ENCODE results near the gene NPDC1. TPM values are rescaled to one million over a fixed set of nuclear protein-coding genes. Genes with fewer than 3 reads are reported as not detected.

The NPDC1 gene
- total RNA-seq, 3 donors from 2014 or later = 21.9 to 63.9 (median 63.1) TPM

DNA sequence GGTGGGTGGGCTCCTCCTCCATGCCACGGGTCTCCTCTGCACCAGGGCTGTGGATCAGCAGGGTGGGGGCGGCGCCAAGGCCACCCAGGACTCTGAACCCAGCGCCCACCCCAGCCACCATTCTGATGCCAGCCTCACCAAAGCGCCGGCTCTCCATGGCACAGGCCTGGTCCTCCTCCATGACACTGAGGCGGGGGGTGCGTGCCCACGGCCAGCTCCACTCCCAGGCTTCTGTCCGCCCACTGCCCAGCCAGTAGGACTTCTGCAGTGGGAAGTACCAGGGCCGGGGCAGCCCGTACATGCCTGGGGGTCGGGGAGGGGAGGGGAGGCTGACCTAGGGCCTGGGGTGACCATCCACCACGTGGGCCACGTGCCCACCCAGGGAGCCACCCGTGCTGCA, 29.5 kb downstream of the NPDC1 start:
- intact Hi-C loops (cut with DNase I; ENCODE audit: low total_unique reads) = no loop called here
- H3K36me3 ChIP-seq = no peaks in the 10 kb centered on the region
- H3K9me3 ChIP-seq = no peaks in the 10 kb centered on the region
- H3K4me1 ChIP-seq = no peaks in the 10 kb centered on the region
- DNase-seq (ENCODE audit: low spot score in 2 of 2) = no peak
- TF ChIP-seq, protein P1, sequence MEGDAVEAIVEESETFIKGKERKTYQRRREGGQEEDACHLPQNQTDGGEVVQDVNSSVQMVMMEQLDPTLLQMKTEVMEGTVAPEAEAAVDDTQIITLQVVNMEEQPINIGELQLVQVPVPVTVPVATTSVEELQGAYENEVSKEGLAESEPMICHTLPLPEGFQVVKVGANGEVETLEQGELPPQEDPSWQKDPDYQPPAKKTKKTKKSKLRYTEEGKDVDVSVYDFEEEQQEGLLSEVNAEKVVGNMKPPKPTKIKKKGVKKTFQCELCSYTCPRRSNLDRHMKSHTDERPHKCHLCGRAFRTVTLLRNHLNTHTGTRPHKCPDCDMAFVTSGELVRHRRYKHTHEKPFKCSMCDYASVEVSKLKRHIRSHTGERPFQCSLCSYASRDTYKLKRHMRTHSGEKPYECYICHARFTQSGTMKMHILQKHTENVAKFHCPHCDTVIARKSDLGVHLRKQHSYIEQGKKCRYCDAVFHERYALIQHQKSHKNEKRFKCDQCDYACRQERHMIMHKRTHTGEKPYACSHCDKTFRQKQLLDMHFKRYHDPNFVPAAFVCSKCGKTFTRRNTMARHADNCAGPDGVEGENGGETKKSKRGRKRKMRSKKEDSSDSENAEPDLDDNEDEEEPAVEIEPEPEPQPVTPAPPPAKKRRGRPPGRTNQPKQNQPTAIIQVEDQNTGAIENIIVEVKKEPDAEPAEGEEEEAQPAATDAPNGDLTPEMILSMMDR (IDR thresholded peaks at IDR 0.05) = no peak
- TF ChIP-seq POLR2A (IDR thresholded peaks at IDR 0.05) = no peak
- no peak for TF ChIP-seq POLR2AphosphoS5 (IDR thresholded peaks at IDR 0.05)
- no peaks in the 10 kb centered on the region for H3K27me3 ChIP-seq
- no peak overlapping the region for H3K4me3 ChIP-seq
- no peak overlapping the region for H3K27ac ChIP-seq

- no peaks in the 10 kb centered on the region for H3K9me3 ChIP-seq
- H3K27ac ChIP-seq = no peak overlapping the region
- H3K27me3 ChIP-seq = no peaks in the 10 kb centered on the region
- DNase-seq (ENCODE audit: low spot score in 2 of 2) = no peak
- intact Hi-C loops (cut with DNase I; ENCODE audit: low total_unique reads) = no loop called here
- H3K4me3 ChIP-seq = no peak overlapping the region
- H3K36me3 ChIP-seq = no peaks in the 10 kb centered on the region
- H3K4me1 ChIP-seq = no peaks in the 10 kb centered on the region
- TF ChIP-seq, protein P1 (IDR thresholded peaks at IDR 0.05) = no peak
- TF ChIP-seq POLR2A (IDR thresholded peaks at IDR 0.05) (no peak), POLR2AphosphoS5 (IDR thresholded peaks at IDR 0.05) (no peak)
Observed at GRCh38 chr9:137015976-137016375, 30.0 kb downstream of the NPDC1 start.

DNA sequence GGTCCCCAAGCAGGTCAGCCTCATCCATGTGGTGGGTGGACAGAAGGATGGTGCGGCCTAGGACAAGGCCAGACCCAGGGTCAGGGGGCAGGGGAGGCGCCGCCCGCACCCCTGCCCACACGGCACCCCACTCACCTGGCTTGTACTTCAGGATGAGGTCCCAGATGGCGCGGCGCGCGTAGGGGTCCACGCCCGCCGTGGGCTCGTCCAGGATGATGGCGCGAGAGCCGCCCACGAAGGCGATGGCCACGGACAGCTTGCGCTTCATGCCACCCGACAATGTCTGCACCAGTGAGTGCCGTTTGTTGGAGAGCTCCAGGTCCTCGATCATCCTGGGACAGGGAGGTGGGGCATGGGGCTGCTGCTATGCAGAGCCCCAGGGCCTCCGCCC, 30.4 kb downstream of the NPDC1 start:
- H3K36me3 ChIP-seq = no peaks in the 10 kb centered on the region
- H3K4me1 ChIP-seq = no peaks in the 10 kb centered on the region
- H3K27me3 ChIP-seq = no peaks in the 10 kb centered on the region
- intact Hi-C loops (cut with DNase I; ENCODE audit: low total_unique reads) = no loop called here
- H3K4me3 ChIP-seq = no peak overlapping the region
- no peaks in the 10 kb centered on the region for H3K9me3 ChIP-seq
- H3K27ac ChIP-seq = no peak overlapping the region
- DNase-seq (ENCODE audit: low spot score in 2 of 2) = no peak
- TF ChIP-seq, protein P1 (IDR thresholded peaks at IDR 0.05) = no peak
- TF ChIP-seq POLR2AphosphoS5 (IDR thresholded peaks at IDR 0.05) (no peak), POLR2A (IDR thresholded peaks at IDR 0.05) (no peak)

DNA sequence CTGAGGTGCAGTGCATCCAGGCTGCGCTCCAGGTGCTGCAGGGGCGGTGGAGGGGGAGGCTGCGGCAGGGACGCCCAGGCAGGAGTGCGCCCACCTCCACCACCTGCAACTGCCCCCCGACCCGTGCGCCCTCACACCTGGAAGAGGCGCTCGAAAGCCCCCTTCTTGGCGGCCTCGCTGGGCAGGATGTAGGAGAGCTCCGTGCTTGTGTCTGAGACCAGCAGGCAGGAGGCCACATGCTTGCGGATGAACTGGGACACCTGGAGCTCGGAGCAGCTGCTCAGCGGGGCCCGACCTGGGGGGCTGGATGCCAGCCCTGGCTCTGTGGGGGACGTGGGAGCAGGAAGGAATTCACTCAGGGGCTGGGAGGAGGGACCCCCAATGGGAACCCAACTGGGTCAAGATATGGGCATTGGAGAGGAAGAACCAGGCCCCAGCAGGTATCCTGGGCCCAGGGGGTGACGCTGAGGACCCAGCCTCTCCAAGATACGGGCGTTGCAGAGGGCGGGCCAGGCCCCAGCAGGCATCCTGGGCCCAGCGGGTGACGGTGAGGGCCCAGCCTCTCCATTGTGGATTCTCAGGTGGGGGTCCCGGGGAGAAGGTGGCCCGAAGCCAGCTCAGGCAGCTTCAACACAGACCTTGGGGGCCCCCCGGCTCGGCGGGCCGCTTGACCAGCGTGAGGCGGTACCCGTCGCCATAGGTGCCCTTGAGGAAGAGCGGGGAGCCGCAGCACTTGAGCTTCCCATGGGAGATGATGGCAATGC, 31.0 kb downstream of the NPDC1 start:
- DNase-seq (ENCODE audit: low spot score in 2 of 2) = no peak
- TF ChIP-seq, protein P1 (IDR thresholded peaks at IDR 0.05) = no peak
- TF ChIP-seq POLR2A (IDR thresholded peaks at IDR 0.05) (no peak), POLR2AphosphoS5 (IDR thresholded peaks at IDR 0.05) (no peak)
- intact Hi-C loops (cut with DNase I; ENCODE audit: low total_unique reads) = no loop called here
- Histone ChIP-seq H3K4me1 (no peaks in the 10 kb centered on the region), H3K36me3 (no peaks in the 10 kb centered on the region), H3K27me3 (no peaks in the 10 kb centered on the region), H3K4me3 (no peak overlapping the region), H3K27ac (no peak overlapping the region), H3K9me3 (no peaks in the 10 kb centered on the region)

- intact Hi-C loops (cut with DNase I; ENCODE audit: low total_unique reads) = no loop called here
Observed at GRCh38 chr9:137014166-137014565, 31.8 kb downstream of the NPDC1 start.

More at GRCh38 chr9:137014166-137014565, 31.8 kb downstream of the NPDC1 start:
- no peak for DNase-seq (ENCODE audit: low spot score in 2 of 2)
- Histone ChIP-seq H3K9me3 (no peaks in the 10 kb centered on the region), H3K4me1 (no peaks in the 10 kb centered on the region), H3K4me3 (no peak overlapping the region), H3K36me3 (no peaks in the 10 kb centered on the region), H3K27me3 (no peaks in the 10 kb centered on the region), H3K27ac (no peak overlapping the region)
- no peak for TF ChIP-seq POLR2A (IDR thresholded peaks at IDR 0.05)
- TF ChIP-seq, protein P1 (IDR thresholded peaks at IDR 0.05) = no peak
- TF ChIP-seq POLR2AphosphoS5 (IDR thresholded peaks at IDR 0.05) = no peak

Data from breast epithelium (tissue), 4 donors.